SK-N-DZ (cell line): ENCODE measurements around the gene GALNT4.

Source experiments
- DNase-seq: peaks from one replicate; pipeline ENCODE4 v3.0.0-alpha.2; 2015; ENCODE audit warnings: low spot score
- small RNA-seq, 2 experiments: library from RNA; depleted of rRNA; stranded (forward); fragments of <200 nt; gene quantifications; one replicate each; pipeline ENCODE3, GENCODE V24; 2014

GALNT4 gene

DNA sequence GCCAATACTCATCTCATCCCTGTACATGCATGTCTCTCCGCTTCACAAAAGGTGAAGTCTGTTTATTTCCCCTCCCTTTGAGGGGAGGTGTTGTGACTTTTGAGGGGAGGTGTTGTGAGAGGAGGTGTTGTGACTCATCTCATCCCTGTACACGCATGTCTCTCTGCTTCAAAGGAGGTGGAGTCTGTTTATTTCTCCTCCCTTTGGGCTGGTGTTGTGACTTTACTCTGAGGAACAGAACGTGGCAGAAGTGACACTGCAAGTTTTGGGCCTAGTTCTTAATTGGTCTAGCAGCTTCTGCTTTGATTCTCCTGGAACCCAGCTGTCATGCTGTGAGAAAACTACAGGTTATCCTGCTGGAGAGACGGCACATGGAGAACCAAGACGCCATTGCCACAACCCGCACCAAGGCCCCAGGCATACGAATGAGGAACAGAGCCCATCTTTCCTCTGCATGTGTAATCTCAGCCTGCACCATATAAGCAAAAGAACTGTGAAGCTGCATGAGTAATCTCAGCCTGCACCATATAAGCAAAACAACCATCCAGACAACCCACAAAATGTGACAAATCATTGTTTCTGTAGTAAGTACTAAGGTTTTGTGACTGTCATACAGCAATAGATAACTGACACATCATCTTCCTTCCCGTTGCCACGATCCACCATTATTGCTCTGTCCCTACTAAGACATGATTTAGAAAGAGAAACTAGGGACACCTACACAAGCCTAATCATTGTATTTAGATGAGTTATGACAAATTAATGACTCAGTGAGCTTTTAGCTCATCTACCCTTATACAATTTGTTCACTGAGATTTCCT is 30.0 kb downstream of the GALNT4 start:
- no peak for DNase-seq

DNA sequence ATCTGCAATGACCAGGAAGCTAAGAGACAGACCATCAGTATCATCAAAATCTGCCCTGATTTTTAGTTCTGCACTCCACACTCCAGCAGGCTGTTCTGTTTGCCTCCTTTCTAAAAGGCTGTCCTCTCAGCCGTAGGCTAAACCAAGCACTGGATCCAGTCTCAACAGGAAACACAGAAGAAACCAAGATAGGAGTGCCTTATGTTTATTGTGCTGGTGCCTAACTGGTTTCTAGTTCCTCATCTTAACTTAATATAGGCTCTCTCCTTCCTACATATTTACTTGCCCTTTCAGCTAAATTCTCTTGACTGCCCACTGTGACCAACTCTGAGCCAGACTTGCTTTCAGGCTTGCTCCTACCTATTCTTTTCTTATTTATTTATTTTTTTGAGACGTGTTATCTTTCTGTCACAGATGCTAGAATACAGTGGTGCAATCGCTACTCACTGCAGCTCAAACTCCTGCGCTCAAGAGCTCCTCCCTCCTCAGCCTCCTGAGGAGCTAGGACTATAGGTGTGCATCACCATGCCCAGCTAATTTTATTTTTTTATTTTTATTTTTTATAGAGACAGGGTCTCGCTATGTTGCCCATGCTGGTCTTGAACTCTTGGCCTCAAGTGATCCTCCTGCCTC is 30.8 kb downstream of the GALNT4 start:
- DNase-seq, result no peak

DNA sequence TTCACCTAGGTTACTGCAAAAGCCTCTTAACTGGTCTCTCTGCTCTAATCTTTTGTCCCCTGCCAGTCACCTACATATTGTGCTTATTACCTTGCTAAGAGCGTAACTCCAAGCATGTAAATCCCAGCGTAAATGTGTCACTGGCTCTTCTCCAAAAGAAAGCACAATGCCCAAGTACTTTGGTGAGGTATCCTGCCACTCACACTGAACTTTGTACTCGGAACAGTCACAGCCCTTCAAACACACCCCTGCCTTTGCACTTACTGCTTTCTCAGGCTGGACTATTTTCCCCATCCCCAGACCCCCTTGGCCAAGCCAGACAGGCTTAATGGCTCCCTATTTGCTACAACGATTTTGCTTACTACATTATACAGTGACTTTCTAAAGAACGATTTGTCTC is 31.7 kb downstream of the GALNT4 start:
- DNase-seq, result no peak

DNA sequence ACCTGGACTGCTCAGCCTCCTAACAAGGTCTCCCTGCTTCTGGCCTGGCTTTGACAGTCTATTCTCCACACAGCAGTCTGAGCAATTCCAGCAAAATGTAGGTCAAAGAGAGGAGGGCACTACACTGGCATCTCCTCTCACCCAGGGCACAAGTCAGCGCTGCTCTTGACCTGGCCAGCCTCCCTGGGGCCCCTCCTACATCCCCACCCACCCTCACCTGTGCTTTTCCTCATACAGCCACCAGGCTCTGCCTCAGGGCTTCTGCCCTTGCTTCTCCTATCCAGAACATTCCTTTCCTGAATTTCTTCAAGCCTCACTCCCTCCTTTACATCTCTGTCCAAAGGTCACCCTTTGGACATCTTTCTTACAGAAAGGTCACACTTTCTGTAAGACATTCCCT is 33.7 kb downstream of the GALNT4 start:
- no peak for DNase-seq

DNA sequence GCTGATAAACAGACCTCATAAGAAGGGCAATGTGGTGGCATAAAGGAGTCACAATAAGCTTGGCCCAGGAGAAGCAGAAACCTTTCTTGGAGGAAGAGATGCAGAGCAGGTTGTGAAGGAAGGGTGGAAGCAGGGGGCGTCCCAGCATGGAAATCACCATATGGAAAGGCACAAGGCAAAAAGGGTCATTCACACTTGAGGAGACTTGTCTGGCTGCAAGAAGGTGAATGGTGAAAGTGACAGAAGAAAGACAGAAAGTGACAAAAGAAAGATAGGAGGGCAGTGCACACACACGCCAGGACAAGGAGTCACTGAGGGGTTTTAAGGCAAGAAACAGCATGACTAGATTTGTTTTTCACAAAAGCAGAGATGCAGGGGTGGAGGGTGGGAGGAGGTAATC is 38.3 kb downstream of the GALNT4 start:
- DNase-seq, result no peak

DNA sequence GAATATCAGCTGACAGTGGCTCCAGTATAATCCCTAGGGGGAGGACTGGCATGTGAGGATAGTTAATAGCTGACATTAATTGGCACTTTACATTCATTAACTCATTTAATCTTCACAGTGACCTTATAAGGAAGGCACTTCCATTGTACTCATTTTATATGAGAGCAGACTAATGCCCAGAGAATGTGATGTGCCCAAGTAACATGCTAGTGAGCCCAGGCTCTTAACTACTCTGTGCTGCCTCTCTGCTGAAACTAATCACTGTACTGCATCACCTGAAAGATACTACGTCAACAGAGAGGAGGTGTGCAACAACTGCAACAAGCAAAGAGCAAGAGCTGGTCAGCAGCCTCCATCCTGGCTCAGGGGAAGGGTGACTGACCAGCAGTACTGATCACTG is 40.1 kb downstream of the GALNT4 start:
- DNase-seq, result no peak

DNA sequence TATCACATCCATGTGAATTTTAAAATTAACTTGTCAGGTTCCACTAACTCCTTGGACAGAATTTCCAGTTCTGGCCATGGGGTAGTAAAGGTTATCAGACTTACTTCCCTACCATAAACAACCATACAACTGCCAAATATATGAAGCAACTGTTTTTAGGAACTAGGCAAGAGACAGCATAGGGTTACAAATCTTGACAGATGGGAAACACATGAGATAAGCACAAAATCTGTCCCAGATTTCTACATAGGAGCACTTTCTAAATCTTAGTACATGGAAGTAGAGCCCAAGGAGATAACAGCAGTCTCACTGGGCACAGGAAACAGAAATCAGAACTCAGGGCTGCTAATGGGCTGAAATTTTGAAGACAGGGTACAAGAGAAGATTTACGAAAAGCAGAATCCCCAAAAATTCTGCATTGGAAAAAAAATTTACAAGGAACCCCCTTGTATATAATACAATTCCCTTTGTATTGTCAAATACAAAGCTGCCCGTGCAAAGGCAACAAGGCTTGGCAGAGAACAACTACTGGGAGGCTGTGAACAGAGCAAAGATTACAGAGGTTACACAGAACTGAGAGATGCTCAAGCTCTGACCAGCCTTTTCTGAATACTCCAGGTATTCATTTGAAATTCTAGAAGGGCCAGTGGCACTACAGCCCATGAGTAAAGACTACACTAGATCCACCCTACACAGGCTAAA is 43.2 kb downstream of the GALNT4 start:
- DNase-seq, result no peak

DNA sequence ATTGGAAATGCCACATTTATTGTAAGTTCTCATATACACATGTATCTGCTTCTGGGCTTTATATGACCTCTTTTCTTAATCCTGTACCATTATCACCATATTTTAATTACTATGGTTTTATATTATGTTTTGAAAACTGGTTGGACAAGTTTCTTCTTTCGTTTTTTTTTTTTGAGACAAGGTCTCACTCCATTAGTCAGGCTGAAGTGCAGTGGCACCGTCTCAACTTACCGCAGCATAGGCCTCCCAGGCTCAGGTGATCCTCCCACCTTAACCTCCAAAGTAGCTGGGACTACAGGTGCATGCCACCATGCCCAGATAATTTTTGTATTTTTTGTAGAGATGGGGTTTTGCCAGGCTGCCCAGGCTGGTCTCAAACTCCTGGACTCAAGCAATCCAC is 44.6 kb downstream of the GALNT4 start:
- DNase-seq, result no peak

DNA sequence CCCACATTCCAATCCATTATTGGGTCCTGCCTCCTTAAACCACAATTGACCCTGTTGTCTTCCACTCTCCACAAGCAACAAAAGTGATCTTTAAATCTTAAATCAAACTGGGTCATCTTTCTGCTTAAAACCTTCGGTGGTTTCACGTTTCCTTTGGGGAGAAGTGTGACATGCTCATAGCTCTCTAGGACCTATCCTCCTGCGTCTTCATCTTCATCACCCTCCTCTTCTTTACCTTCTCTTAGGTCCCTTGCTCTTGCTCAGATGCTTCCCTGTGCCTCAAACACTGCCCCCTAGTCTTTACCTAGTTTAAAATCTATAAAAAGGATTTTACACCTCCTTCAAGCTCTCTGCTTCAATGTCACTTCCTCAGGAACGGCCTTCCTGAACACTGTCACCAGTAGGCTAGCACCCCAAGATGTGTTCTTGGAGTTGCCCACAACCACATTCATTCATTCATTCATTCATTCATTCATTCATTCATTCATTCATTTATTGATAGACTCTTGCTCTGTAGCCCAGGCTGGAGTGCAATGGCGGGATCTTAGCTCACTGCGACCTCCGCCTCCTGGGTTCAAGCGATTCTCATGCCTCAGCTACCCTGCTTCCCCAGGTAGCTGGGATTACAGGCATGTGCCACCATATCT is 46.8 kb downstream of the GALNT4 start:
- DNase-seq, result no peak

DNA sequence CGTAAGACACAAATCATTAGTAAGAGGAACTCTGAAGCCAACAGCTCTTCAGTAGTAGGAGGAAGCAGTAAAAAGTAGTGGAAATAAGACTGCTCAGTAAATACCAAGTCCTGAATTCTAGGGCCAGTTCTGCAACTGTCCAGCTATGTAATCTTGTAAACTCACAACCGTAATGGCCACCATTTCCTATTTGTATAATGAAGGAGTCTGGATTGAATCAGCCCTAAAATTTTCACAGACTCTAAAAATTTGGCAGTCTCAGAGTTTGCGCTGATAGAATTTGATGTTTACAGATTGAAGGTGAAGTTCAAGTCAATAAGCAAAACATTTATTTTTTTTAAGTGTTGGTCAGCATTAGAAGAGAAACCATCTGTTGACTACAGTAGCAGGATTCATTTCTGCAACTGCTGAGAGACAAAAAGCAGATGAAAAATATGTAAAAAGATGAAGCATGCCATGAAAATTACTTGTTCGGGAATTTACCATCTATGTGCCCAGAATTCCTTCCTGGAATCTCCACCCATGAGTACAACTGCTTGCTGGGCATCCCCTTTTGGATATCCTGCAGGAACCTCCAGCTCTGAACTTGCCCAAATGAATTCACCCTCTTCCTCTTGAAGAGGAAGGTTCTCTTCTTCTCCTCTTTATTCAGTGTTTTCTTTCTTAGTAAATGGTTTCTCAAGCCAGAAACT is 47.5 kb downstream of the GALNT4 start:
- no peak for DNase-seq

DNA sequence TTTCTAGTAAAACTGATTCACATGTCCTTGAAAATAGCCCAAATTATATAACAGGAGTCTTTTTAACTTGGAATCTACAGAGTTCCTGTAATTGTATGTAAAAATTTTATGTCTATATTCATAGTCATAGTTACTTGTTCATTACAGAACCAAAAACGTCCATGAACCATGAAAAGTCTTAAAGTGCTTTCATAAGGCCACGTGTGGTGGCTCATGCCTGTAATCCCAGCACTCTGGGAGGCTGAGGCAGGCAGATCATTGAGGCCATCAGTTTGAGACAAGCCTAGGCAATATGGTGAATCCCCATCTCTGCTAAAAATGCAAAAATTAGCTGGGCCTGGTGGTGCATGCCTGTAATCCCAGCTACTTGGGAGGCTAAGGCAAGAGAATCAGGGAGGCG is 48.4 kb downstream of the GALNT4 start:
- DNase-seq, result no peak

DNA sequence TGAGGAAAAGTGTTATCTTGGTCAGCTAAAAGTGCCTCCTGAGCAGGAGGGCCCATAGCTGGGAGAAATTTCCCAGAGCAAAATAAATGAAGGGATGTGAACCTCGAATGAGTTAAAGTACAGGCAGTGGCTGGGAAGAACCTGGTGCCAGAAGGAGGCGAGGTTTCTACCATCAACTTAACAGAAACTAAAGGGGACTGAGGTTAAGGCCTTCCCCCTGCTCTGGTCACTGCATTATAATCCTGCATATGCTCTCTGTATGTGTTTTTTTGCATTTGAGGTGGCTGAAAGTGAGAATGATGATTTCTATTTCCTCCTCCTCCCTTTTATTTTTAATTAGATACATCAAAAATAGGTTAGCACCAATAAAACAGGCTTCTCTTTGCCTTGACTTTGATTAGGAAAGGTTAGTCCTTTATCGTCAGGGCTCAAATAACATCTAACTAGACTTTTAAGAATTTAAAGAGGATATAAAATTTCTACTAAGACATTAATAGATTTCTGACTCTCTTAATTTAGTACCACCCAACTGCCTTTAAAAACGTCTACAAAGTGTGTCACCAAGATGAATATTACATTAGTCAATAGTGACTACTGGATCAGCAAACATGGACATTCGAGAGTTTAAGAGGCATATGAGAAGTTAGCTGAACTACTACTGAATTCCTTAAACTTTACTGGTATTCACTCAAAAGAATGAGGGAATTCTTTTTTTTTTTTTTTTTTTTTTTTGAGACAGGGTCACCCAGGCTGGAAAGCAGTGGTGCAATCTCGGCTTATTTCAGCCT is 49.2 kb downstream of the GALNT4 start:
- DNase-seq, result no peak

DNA sequence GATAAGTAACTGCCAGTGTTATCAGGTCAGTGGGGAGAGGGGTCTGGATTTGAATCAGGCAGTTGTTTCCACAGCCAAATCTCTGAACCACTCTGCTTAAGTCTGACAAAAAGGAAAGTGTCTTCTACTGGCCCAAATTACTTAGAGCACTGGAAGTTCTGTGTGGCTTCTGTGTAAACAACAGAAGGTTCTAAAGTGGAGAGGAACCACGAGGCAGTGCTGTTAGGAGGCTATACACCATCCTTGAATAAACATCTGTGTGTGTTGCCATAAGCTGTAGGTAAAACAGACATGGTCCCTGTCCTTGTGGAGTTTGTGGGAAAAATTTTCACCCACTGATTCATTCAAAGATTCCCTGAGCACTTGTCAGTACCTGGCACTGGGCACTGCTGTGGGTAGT is 50.0 kb downstream of the GALNT4 start:
- DNase-seq, result no peak

Small RNA genes within 50 kb of the gene (small RNA-seq; reads per million reads assigned to genes)
- gene AC025034.2 (0 reads per million in 2 experiments), gene POC1B-GALNT4 (0 reads per million in 2 experiments)
